ENCODE data around the gene ANKRD2.
"Not testable (repeated sequence)": the region's sequence is repeated elsewhere in the genome, so short reads cannot be mapped to it uniquely, and the experiment has no call there.

Gene ANKRD2, protein sequence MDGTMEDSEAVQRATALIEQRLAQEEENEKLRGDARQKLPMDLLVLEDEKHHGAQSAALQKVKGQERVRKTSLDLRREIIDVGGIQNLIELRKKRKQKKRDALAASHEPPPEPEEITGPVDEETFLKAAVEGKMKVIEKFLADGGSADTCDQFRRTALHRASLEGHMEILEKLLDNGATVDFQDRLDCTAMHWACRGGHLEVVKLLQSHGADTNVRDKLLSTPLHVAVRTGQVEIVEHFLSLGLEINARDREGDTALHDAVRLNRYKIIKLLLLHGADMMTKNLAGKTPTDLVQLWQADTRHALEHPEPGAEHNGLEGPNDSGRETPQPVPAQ

DNA sequence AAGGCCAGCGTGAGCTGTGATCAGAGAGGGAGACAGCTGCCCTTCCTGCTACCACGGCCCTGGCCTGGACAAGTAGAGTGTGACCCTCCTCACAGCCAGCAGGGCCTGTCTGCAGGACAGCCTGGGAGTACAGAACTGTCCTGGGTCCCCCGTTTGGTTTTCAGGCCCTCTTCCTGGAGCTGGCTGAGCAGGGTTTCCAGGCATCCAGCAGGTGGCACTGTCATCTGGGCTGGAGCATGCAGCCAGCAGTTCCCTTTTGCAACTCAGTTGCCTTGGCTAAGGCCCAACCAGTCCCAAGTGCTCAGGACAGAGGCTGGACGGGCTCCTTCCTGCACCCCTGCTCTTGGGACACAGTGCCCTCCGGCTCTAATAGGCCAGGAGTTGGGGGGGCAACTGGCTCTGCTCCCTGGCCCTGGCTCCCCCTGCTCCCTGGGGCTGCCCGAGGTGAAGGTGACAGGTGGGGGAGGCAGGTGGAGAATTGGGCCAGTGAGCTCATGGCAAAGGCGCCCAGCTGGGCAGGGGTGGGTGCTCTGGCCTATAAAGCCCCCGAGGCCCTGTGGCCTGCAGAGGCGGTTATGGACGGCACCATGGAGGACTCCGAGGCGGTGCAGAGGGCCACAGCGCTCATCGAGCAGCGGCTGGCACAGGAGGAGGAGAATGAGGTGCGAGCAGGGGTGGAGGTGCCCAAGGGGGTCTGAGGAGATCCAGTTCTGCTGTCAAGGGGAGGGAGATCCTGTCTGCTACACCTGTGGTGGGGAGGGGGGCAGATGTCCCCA is at the start of gene ANKRD2:
ANKRD2 (plus strand) TSS at position 566 of the 776 bp plus-strand sequence; CDS start at position 576, 10 bp downstream.
- TF ChIP-seq, protein P1, sequence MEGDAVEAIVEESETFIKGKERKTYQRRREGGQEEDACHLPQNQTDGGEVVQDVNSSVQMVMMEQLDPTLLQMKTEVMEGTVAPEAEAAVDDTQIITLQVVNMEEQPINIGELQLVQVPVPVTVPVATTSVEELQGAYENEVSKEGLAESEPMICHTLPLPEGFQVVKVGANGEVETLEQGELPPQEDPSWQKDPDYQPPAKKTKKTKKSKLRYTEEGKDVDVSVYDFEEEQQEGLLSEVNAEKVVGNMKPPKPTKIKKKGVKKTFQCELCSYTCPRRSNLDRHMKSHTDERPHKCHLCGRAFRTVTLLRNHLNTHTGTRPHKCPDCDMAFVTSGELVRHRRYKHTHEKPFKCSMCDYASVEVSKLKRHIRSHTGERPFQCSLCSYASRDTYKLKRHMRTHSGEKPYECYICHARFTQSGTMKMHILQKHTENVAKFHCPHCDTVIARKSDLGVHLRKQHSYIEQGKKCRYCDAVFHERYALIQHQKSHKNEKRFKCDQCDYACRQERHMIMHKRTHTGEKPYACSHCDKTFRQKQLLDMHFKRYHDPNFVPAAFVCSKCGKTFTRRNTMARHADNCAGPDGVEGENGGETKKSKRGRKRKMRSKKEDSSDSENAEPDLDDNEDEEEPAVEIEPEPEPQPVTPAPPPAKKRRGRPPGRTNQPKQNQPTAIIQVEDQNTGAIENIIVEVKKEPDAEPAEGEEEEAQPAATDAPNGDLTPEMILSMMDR (IDR thresholded peaks at IDR 0.05; ENCODE audit: low read depth, low read length) = peak; percentile 95
- peak; percentile 83 to 85 for DNase-seq (ENCODE audit: low read depth in 2 of 2)
- H3K4me3 ChIP-seq (replicated peaks in 1 of 2; ENCODE audit: low read depth in 2 of 2, low read length in 2 of 2) = no peak within 1 kb of the TSS

DNA sequence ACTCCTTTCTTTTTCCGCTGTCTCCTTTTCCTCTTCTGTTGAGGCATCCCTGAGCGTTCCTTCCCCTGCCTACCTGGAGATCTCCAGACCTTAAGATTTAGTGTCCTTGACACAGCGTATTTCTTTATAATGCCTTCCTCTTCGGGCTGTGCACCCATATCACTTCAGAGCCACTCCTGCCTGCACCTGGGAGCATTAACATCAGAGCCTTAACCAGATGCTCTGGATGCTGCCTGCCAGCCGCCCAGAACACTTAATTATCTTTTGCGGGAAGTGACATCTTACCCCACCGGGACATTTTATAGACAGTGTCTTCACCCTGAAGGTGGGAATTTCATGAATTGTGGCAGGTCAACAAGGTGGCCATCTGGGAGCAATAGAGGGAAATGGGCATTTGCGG is 49.6 kb upstream of the ANKRD2 start:
- DNase-seq (ENCODE audit: low read depth in 2 of 2) = no peak
- H3K4me3 ChIP-seq (replicated peaks in 1 of 2; ENCODE audit: low read depth in 2 of 2, low read length in 2 of 2) = no peak overlapping the region
- TF ChIP-seq, protein P1 (IDR thresholded peaks at IDR 0.05; ENCODE audit: low read depth, low read length) = no peak

DNA sequence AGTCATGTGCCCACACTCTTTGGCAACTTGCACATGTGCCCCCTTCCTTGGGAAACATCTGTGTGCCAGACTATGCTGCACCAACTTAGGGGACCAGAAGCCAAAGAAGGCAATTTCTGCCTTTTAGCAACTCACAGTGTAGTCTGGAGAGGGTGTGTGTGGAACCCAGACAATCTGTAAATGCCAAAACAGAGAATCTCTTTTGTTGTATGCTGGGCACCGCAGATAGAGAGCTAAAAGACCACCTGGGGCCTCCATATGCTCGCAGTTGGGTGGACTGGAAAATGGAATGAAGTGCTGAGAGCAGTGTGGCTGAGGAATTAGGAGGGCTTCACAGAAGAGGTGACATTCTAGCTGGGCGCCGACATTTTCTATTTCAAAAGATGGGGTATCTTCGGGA is 47.5 kb upstream of the ANKRD2 start:
- TF ChIP-seq, protein P1 (IDR thresholded peaks at IDR 0.05; ENCODE audit: low read depth, low read length) = no peak
- no peak for DNase-seq (ENCODE audit: low read depth in 2 of 2)
- no peak overlapping the region for H3K4me3 ChIP-seq (replicated peaks in 1 of 2; ENCODE audit: low read depth in 2 of 2, low read length in 2 of 2)

DNA sequence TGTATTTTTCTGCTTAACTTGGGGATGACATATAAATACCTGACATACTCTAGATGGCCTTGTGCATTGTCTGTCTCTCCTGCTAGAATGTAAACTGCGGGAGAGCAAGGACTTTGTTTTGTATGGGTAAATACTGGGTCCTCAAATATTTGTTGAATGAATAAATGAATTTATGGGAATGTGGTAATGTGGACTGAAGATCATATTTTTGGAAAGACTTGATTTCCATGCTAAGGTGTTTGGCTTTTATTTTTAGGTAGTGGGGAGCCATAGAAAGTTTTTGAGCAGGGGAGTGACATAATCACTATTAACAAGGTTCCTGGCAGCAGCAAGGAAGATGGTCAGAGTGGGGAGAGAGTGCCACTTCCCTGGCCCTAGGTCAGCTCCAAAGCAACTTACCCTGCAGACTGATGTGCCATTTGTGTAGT is 46.9 kb upstream of the ANKRD2 start:
- no peak overlapping the region for H3K4me3 ChIP-seq (replicated peaks in 1 of 2; ENCODE audit: low read depth in 2 of 2, low read length in 2 of 2)
- DNase-seq (ENCODE audit: low read depth in 2 of 2) = no peak
- TF ChIP-seq, protein P1 (IDR thresholded peaks at IDR 0.05; ENCODE audit: low read depth, low read length) = no peak

DNA sequence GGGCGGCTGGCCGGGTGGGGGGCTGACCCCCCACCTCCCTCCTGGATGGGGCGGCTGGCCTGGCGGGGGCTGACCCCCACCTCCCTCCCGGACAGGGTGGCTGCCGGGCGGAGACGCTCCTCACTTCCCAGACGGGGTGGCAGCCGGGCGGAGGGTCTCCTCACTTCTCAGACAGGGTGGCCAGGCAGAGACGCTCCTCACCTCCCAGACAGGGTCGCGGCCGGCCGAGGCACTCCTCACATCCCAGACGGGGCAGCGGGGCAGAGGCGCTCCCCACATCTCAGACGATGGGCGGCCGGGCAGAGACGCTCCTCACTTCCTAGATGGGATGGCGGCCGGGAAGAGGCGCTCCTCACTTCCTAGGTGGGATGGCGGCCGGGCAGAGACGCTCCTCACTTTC is 43.7 kb upstream of the ANKRD2 start:
- DNase-seq (ENCODE audit: low read depth in 2 of 2); H3K4me3 ChIP-seq (replicated peaks in 1 of 2; ENCODE audit: low read depth in 2 of 2, low read length in 2 of 2): not testable (repeated sequence)

DNA sequence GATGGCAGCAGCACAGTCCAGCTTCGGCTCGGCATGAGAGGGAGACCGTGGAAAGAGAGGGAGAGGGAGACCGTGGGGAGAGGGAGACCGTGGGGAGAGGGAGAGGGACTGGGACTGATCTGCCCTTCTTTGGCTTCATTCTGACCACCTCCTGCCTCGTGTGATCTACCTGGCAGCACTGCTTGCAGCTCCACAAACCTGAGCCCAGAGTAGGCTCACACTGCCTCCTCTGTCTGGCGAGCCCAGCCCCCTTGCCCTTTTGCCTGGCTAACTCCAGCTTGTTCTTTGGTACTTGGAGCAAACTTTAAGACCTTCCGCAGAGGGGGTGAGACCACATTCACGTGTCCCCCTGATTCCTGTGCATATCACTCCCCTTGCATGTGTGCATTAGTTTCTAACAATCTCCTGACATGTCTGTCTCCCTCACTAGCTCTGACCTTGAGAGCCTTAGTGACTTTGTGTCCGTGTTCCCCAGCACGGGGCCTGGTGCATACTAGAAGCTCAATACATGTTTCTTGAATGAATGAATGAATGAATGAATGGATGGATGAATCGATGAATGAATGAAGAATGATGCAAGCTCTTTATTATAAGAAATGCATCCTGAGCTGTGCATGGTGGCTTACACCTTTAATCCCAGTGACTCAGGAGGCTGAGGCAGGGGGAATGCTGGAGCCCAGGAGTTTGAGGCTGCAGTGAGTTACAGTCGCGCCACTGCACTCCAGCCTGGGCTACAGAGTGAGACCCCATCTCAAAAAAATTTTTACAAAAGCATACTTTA is 42.7 kb upstream of the ANKRD2 start:
- no peak for DNase-seq (ENCODE audit: low read depth in 2 of 2)
- H3K4me3 ChIP-seq (replicated peaks in 1 of 2; ENCODE audit: low read depth in 2 of 2, low read length in 2 of 2) = no peak overlapping the region

More for the DNA sequence above, 42.7 kb upstream of the ANKRD2 start:
- TF ChIP-seq, protein P1 (IDR thresholded peaks at IDR 0.05; ENCODE audit: low read depth, low read length) = no peak

Data from cardiac fibroblast (primary cell).